Peyer's patch (tissue), 4 donors: ENCODE data around the gene PGM1.

Experiments
- POLR2A ChIP-seq, 2 donors: fragments of 450-650 bp; IDR thresholded peaks; one replicate each; pipeline ENCODE4 v1.5.1; 2017; ENCODE audit warnings: antibody characterized with exemption in 2 of 2, mild to moderate bottlenecking in 2 of 2, moderate library complexity in 2 of 2
- TF ChIP-seq, protein P1 (sequence below), 6 experiments: fragments of 450-650 bp in 4 of 6; fragments of 200-600 bp in 2 of 6; sonication (generic) in 1 of 6; IDR thresholded peaks; one replicate each; pipeline ENCODE4 v1.5.1; 2017 to 2019; ENCODE audit warnings: antibody characterized with exemption in 6 of 6, mild to moderate bottlenecking in 3 of 6, moderate library complexity in 1 of 6

DNA sequence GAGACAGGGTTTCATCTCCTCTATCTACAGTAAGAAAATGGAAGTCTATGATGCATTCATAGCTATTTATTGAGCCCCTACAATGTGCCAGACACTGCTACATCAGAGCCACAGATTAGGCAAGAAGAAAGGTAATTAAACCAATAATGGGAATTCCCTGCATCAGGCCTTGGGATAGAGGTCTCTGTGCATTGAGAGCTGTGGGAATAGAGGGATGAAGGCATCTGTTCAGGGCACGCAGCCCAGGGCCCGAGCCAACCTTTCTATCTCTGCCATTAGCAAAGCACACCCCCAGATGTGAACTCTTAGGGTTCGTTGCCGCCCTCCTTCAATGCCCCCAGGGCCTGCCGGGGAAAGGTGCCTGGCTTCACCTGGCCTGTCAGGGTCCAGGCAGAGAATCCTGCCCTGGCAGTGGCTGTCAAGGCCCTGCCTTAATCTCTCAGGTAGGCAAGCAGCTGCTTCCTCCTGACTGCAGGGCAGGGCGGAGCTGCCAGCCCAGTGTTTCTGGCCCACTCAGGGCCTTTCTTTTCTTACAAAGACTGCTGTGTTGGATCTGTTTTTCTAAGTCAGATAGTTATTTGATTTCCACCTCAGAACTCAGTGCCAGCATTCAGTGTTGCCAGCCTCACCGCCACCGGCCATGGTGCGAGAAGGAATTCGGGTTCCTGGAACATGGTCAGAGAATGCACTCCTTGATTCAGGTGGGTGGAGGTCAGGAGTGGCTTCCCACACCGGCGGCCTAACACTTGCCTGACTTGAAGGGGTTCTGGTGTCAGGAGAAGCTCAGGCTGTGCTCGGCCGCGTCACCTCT, 76.1 kb downstream of the PGM1 start:
- TF ChIP-seq, protein P1, sequence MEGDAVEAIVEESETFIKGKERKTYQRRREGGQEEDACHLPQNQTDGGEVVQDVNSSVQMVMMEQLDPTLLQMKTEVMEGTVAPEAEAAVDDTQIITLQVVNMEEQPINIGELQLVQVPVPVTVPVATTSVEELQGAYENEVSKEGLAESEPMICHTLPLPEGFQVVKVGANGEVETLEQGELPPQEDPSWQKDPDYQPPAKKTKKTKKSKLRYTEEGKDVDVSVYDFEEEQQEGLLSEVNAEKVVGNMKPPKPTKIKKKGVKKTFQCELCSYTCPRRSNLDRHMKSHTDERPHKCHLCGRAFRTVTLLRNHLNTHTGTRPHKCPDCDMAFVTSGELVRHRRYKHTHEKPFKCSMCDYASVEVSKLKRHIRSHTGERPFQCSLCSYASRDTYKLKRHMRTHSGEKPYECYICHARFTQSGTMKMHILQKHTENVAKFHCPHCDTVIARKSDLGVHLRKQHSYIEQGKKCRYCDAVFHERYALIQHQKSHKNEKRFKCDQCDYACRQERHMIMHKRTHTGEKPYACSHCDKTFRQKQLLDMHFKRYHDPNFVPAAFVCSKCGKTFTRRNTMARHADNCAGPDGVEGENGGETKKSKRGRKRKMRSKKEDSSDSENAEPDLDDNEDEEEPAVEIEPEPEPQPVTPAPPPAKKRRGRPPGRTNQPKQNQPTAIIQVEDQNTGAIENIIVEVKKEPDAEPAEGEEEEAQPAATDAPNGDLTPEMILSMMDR (IDR thresholded peaks at IDR 0.05): no peak
- TF ChIP-seq POLR2A (IDR thresholded peaks at IDR 0.05): no peak
